Prostate gland (tissue), 2 donors: ENCODE data around the gene ULK2. TPM values are rescaled to one million over a fixed set of nuclear protein-coding genes. Genes with fewer than 3 reads are reported as not detected.

Experiments used
- DNase-seq: peaks from one replicate; pipeline ENCODE4 v3.0.0-alpha.2; 2019; ENCODE audit warnings: low spot score
- H3K27ac ChIP-seq, 2 donors: fragments of 200-600 bp; sonication (generic); 2 replicates each; pipeline ENCODE4 v1.5.1; 2017 to 2019
- H3K27me3 ChIP-seq: fragments of 200-600 bp; sonication (generic); replicated peaks from 2 replicates; pipeline ENCODE4 v1.5.1; 2019; ENCODE audit not compliant: insufficient read depth
- H3K36me3 ChIP-seq, 2 donors: fragments of 200-600 bp; sonication (generic); 1 replicate in 1 of 2; 2 replicates in 1 of 2; pipeline versions ENCODE4 v1.5.1 to v1.8.1; 2017 to 2019
- H3K4me1 ChIP-seq: fragments of 200-600 bp; sonication (generic); replicated peaks from 2 replicates; pipeline ENCODE4 v1.5.1; 2019
- H3K4me3 ChIP-seq, 2 donors: fragments of 200-600 bp; sonication (generic); 2 replicates each; pipeline ENCODE4 v1.5.1; 2017 to 2019
- H3K9me3 ChIP-seq: fragments of 200-600 bp; sonication (generic); 2 replicates; pipeline ENCODE4 v1.5.1; 2017
- CTCF ChIP-seq, 4 experiments: fragments of 200-600 bp in 2 of 4; fragments of 450-650 bp in 2 of 4; sonication (generic) in 2 of 4; IDR thresholded peaks; 1 replicate in 3 of 4; 2 replicates in 1 of 4; pipeline ENCODE4 v1.5.1; 2016 to 2019; ENCODE audit warnings: antibody characterized with exemption in 4 of 4, mild to moderate bottlenecking in 2 of 4, moderate library complexity in 2 of 4
- POLR2A ChIP-seq: fragments of 450-650 bp; IDR thresholded peaks from one replicate; pipeline ENCODE4 v1.6.1; 2016; ENCODE audit warnings: antibody characterized with exemption, mild to moderate bottlenecking
- POLR2AphosphoS5 ChIP-seq: sonication (generic); formaldehyde crosslinking; IDR thresholded peaks from one replicate; pipeline ENCODE4 v1.6.1; 2017; ENCODE audit warnings: antibody characterized with exemption
- whole genome bisulfite sequencing: methylation state at CpG from one replicate; pipeline ENCODE4 v1.1.5; 2018; 5-methylcytosine and 5-hydroxymethylcytosine counted together
- intact Hi-C: fragments of 100-400 bp; cut with DNase I; formaldehyde crosslinking; loops from one replicate; pipeline ENCODE4 v1.14.2; 2022
- total RNA-seq, 2 donors: library from RNA; depleted of rRNA; stranded (reverse); fragments of >200 nt; gene quantifications; one replicate each; pipeline ENCODE4 v1.1.0, GENCODE V29; 2016

The ULK2 gene
- total RNA-seq, 2 donors from 2014 or later = 15.9 to 44.4 TPM

DNA sequence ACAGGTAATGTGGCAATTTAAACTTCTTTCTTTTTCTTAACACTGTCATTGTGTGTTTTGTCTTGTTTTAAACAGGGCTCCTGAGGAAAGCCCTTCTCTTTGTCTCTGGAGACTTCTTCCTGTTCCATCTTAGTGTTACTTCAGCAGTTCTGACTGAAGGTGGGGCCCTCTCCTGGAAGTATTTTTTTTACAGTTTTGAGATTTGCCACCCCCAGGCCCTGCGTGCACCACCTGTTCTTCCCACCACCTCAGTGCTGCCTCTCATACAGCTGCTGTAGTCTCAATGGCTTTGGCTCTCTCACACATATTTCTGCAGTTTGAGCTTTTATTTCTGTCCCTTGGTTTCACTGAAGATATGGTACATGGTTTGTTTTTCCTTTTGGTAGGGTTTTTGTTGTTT, 67.2 kb downstream of the ULK2 start:
- no peaks in the 10 kb centered on the region for H3K4me1 ChIP-seq
- H3K9me3 ChIP-seq = no peaks in the 10 kb centered on the region
- no peak overlapping the region for H3K27ac ChIP-seq
- TF ChIP-seq CTCF (IDR thresholded peaks at IDR 0.05) (no peak), POLR2AphosphoS5 (no peak), POLR2A (no peak)
- intact Hi-C loops = no loop called here
- H3K4me3 ChIP-seq = no peak overlapping the region
- no peaks in the 10 kb centered on the region for H3K27me3 ChIP-seq
- peaks cover 9 to 19% of the 10 kb centered on the region in 2 donors for H3K36me3 ChIP-seq
- WGBS = 50% methylated on average over 1 of the region's 1 CpG
- DNase-seq = no peak

- intact Hi-C loops = no loop called here
- Histone ChIP-seq H3K4me3 (no peak overlapping the region), H3K36me3 (peaks cover 9 to 19% of the 10 kb centered on the region in 2 donors), H3K9me3 (no peaks in the 10 kb centered on the region), H3K4me1 (no peaks in the 10 kb centered on the region), H3K27ac (peak overlapping the region in 1 of 2 donors; percentile 8), H3K27me3 (no peaks in the 10 kb centered on the region)
- TF ChIP-seq POLR2A = no peak
- peak; percentile 40 for TF ChIP-seq POLR2AphosphoS5
- peak; percentile 67 for DNase-seq
- WGBS = 50% methylated on average over 2 of the region's 2 CpGs
Observed at GRCh38 chr17:19799796-19800195, 67.9 kb downstream of the ULK2 start.

DNA sequence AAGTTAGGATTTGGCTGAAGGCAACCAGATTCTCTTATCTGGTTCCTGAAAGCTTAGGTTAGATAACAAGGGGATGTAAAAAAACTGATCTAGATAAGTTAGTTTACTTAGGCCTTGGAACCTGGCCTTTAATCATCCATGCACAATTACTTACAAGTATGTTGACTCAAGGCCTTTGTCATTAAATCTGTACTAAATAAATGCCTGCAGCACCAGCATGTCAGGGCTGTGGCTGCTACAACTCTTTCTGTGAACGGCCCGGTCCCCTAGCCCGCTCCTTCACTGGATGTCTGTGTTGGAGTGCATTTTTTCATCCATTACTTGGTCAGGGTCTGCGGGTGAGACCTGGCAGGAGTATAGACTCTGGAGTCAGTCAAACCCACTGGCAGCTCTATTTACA, 71.3 kb downstream of the ULK2 start:
- H3K4me1 ChIP-seq = no peaks in the 10 kb centered on the region
- no peak overlapping the region for H3K27ac ChIP-seq
- intact Hi-C loops = no loop called here
- no peak for DNase-seq
- H3K36me3 ChIP-seq = peaks cover 9 to 19% of the 10 kb centered on the region in 2 donors
- H3K4me3 ChIP-seq = no peak overlapping the region
- TF ChIP-seq POLR2A (no peak), POLR2AphosphoS5 (no peak), CTCF (IDR thresholded peaks at IDR 0.05) (no peak)
- 94% methylated on average over 4 of the region's 4 CpGs for WGBS
- H3K9me3 ChIP-seq = no peaks in the 10 kb centered on the region
- H3K27me3 ChIP-seq = no peaks in the 10 kb centered on the region

- Histone ChIP-seq H3K4me1 (no peaks in the 10 kb centered on the region), H3K27ac (no peak overlapping the region), H3K4me3 (no peak overlapping the region), H3K27me3 (no peaks in the 10 kb centered on the region), H3K36me3 (peaks cover 9 to 12% of the 10 kb centered on the region in 2 donors), H3K9me3 (no peaks in the 10 kb centered on the region)
- no peak for TF ChIP-seq CTCF (IDR thresholded peaks at IDR 0.05)
- no peak for TF ChIP-seq POLR2AphosphoS5
- no peak for TF ChIP-seq POLR2A
- intact Hi-C loops = no loop called here
- 88% methylated on average over 3 of the region's 3 CpGs for WGBS
- DNase-seq = no peak
Observed at GRCh38 chr17:19791918-19792550, 75.7 kb downstream of the ULK2 start.

- H3K27ac ChIP-seq = no peak overlapping the region
- intact Hi-C loops = no loop called here
- H3K36me3 ChIP-seq = no peaks in the 10 kb centered on the region
- no peaks in the 10 kb centered on the region for H3K9me3 ChIP-seq
- no peaks in the 10 kb centered on the region for H3K27me3 ChIP-seq
- no peaks in the 10 kb centered on the region for H3K4me1 ChIP-seq
- no peak overlapping the region for H3K4me3 ChIP-seq
- WGBS = 83% methylated on average over 7 of the region's 7 CpGs
- no peak for TF ChIP-seq POLR2A
- TF ChIP-seq POLR2AphosphoS5 = no peak
- TF ChIP-seq CTCF (IDR thresholded peaks at IDR 0.05) = no peak
- DNase-seq = no peak
Observed at GRCh38 chr17:19787733-19788357, 79.9 kb downstream of the ULK2 start.
